ENCODE results near the gene GCNT1.
"Not testable (repeated sequence)": the region's sequence is repeated elsewhere in the genome, so short reads cannot be mapped to it uniquely, and the experiment has no call there.

The GCNT1 gene

GRCh38 chr9:76500061-76500460 is 41.1 kb downstream of the GCNT1 start:
- DNase-seq, result no peak
- TF ChIP-seq POLR2A (IDR thresholded peaks at IDR 0.05; ENCODE audit: low read length), result no peak
- TF ChIP-seq GATA1 (IDR thresholded peaks at IDR 0.05; ENCODE audit: low read depth, low read length), result no peak

- TF ChIP-seq GATA1 (IDR thresholded peaks at IDR 0.05; ENCODE audit: low read depth, low read length) (no peak), POLR2A (IDR thresholded peaks at IDR 0.05; ENCODE audit: low read length) (no peak)
- no peak for DNase-seq
Measured at GRCh38 chr9:76502746-76503145, 43.8 kb downstream of the GCNT1 start.

GRCh38 chr9:76510041-76510440 is 51.1 kb downstream of the GCNT1 start:
- no peak for TF ChIP-seq GATA1 (IDR thresholded peaks at IDR 0.05; ENCODE audit: low read depth, low read length)
- TF ChIP-seq POLR2A (IDR thresholded peaks at IDR 0.05; ENCODE audit: low read length), result no peak
- DNase-seq, result no peak

- no peak for TF ChIP-seq POLR2A (IDR thresholded peaks at IDR 0.05; ENCODE audit: low read length)
- no peak for TF ChIP-seq GATA1 (IDR thresholded peaks at IDR 0.05; ENCODE audit: low read depth, low read length)
- DNase-seq, result no peak
Measured at GRCh38 chr9:76510446-76510845, 51.5 kb downstream of the GCNT1 start.

- no peak for DNase-seq
- TF ChIP-seq GATA1 (IDR thresholded peaks at IDR 0.05; ENCODE audit: low read depth, low read length) (no peak), POLR2A (IDR thresholded peaks at IDR 0.05; ENCODE audit: low read length) (no peak)
Measured at GRCh38 chr9:76512826-76513225, 53.8 kb downstream of the GCNT1 start.

GRCh38 chr9:76516350-76516749 is 57.4 kb downstream of the GCNT1 start:
- TF ChIP-seq GATA1 (IDR thresholded peaks at IDR 0.05; ENCODE audit: low read depth, low read length), result no peak
- peak; percentile 6 to 12 for DNase-seq

GRCh38 chr9:76516871-76517270 is 57.9 kb downstream of the GCNT1 start:
- TF ChIP-seq GATA1 (IDR thresholded peaks at IDR 0.05; ENCODE audit: low read depth, low read length) (no peak), POLR2A (IDR thresholded peaks at IDR 0.05; ENCODE audit: low read length) (no peak)

GRCh38 chr9:76519075-76519835 is 60.3 kb downstream of the GCNT1 start:
- DNase-seq, result no peak
- TF ChIP-seq POLR2A (IDR thresholded peaks at IDR 0.05; ENCODE audit: low read length) (no peak), GATA1 (IDR thresholded peaks at IDR 0.05; ENCODE audit: low read depth, low read length) (no peak)

More at GRCh38 chr9:76516871-76517270, 57.9 kb downstream of the GCNT1 start:
- DNase-seq, result no peak

- TF ChIP-seq GATA1 (IDR thresholded peaks at IDR 0.05; ENCODE audit: low read depth, low read length) (no peak), POLR2A (IDR thresholded peaks at IDR 0.05; ENCODE audit: low read length) (no peak)
- no peak for DNase-seq
Measured at GRCh38 chr9:76521244-76521681, 62.3 kb downstream of the GCNT1 start.

GRCh38 chr9:76521906-76522305 is 62.9 kb downstream of the GCNT1 start:
- no peak for DNase-seq
- TF ChIP-seq GATA1 (IDR thresholded peaks at IDR 0.05; ENCODE audit: low read depth, low read length), result no peak
- TF ChIP-seq POLR2A (IDR thresholded peaks at IDR 0.05; ENCODE audit: low read length), result no peak

GRCh38 chr9:76523617-76524200 is 64.7 kb downstream of the GCNT1 start:
- not testable (repeated sequence) for DNase-seq

GRCh38 chr9:76525196-76525595 is 66.2 kb downstream of the GCNT1 start:
- no peak for DNase-seq
- TF ChIP-seq POLR2A (IDR thresholded peaks at IDR 0.05; ENCODE audit: low read length), result no peak
- no peak for TF ChIP-seq GATA1 (IDR thresholded peaks at IDR 0.05; ENCODE audit: low read depth, low read length)

GRCh38 chr9:76526026-76526425 is 67.0 kb downstream of the GCNT1 start:
- no peak for DNase-seq
- TF ChIP-seq GATA1 (IDR thresholded peaks at IDR 0.05; ENCODE audit: low read depth, low read length) (no peak), POLR2A (IDR thresholded peaks at IDR 0.05; ENCODE audit: low read length) (no peak)

GRCh38 chr9:76528056-76528455 is 69.1 kb downstream of the GCNT1 start:
- peak in 1 of 2 experiments; percentile 2 for DNase-seq
- TF ChIP-seq GATA1 (IDR thresholded peaks at IDR 0.05; ENCODE audit: low read depth, low read length), result no peak
- no peak for TF ChIP-seq POLR2A (IDR thresholded peaks at IDR 0.05; ENCODE audit: low read length)

- TF ChIP-seq GATA1 (IDR thresholded peaks at IDR 0.05; ENCODE audit: low read depth, low read length), result no peak
- TF ChIP-seq POLR2A (IDR thresholded peaks at IDR 0.05; ENCODE audit: low read length), result no peak
- no peak for DNase-seq
Measured at GRCh38 chr9:76528642-76529190, 69.7 kb downstream of the GCNT1 start.
